ENCODE results near the gene TNFAIP2.
"Not testable (repeated sequence)": the region's sequence is repeated elsewhere in the genome, so short reads cannot be mapped to it uniquely, and the experiment has no call there.

TNFAIP2 gene

GRCh38 chr14:103160321-103161053 is 37.2 kb downstream of the TNFAIP2 start:
- DNase-seq: no peak

- DNase-seq: no peak
Measured at GRCh38 chr14:103161054-103161397, 37.8 kb downstream of the TNFAIP2 start.

- no peak for DNase-seq
Measured at GRCh38 chr14:103163199-103163598, 39.9 kb downstream of the TNFAIP2 start.

- no peak for DNase-seq
Measured at GRCh38 chr14:103164006-103164405, 40.7 kb downstream of the TNFAIP2 start.

GRCh38 chr14:103164779-103165178 is 41.5 kb downstream of the TNFAIP2 start:
- no peak for DNase-seq

GRCh38 chr14:103165323-103165722 is 42.1 kb downstream of the TNFAIP2 start:
- no peak for DNase-seq

GRCh38 chr14:103169954-103170353 is 46.7 kb downstream of the TNFAIP2 start:
- no peak for DNase-seq

GRCh38 chr14:103171206-103171605 is 47.9 kb downstream of the TNFAIP2 start:
- not testable (repeated sequence) for DNase-seq

GRCh38 chr14:103172921-103173320 is 49.7 kb downstream of the TNFAIP2 start:
- no peak for DNase-seq

- DNase-seq: not testable (repeated sequence)
Measured at GRCh38 chr14:103173887-103174286, 50.6 kb downstream of the TNFAIP2 start.

GRCh38 chr14:103176176-103176575 is 52.9 kb downstream of the TNFAIP2 start:
- not testable (repeated sequence) for DNase-seq

GRCh38 chr14:103177376-103177775 is 54.1 kb downstream of the TNFAIP2 start:
- DNase-seq: no peak

- DNase-seq: no peak
Measured at GRCh38 chr14:103178521-103178920, 55.3 kb downstream of the TNFAIP2 start.

- no peak for DNase-seq
Measured at GRCh38 chr14:103179094-103179493, 55.8 kb downstream of the TNFAIP2 start.

GRCh38 chr14:103180331-103180730 is 57.1 kb downstream of the TNFAIP2 start:
- no peak for DNase-seq

GRCh38 chr14:103184046-103184445 is 60.8 kb downstream of the TNFAIP2 start:
- no peak for DNase-seq

- peak; percentile 3 to 58 for DNase-seq
Measured at GRCh38 chr14:103185051-103186029, 62.1 kb downstream of the TNFAIP2 start.

GRCh38 chr14:103186241-103186822 is 63.1 kb downstream of the TNFAIP2 start:
- DNase-seq: no peak
